HPDE6-E6E7 (cell line): ENCODE results near the gene CHAD.
A peak's percentile ranks its signal among the peaks of the same experiment; 100 is the strongest.
"Not testable (repeated sequence)": the region's sequence is repeated elsewhere in the genome, so short reads cannot be mapped to it uniquely, and the experiment has no call there.

Source experiments
- DNase-seq: peaks from one replicate; pipeline ENCODE4 v3.0.0; 2011; ENCODE audit warnings: missing footprints; ENCODE audit errors: extremely low spot score

Gene CHAD

DNA sequence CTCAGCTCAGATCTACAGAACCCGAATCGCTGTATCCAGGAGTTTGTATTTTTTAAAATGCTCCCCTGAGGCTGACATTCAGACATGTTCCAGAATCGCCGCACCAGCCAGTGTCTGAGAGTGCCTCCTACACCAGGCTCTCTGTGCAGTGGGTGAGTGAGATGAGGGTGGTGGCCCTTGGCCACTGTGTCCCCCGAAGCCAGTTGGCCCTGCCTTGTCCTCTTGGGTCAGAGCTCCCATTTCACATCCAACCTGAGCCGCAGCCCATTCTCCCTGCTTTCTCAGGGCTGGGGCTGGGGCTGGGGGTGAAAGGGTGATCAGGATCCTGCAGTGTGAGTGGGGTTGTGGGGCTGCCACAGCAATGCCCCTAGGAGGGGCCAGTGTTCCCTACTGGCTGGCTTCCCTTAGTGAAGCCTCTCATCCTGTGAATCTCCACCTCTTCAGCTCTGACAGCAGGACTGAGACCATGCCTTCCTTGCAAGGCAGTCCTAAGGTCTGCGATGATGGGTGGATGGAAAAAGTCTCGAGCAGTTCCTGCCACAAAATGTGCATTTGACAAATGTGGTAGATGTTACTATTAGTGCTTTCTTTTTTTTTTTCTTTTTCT, 26.6 kb upstream of the CHAD start:
- no peak for DNase-seq

DNA sequence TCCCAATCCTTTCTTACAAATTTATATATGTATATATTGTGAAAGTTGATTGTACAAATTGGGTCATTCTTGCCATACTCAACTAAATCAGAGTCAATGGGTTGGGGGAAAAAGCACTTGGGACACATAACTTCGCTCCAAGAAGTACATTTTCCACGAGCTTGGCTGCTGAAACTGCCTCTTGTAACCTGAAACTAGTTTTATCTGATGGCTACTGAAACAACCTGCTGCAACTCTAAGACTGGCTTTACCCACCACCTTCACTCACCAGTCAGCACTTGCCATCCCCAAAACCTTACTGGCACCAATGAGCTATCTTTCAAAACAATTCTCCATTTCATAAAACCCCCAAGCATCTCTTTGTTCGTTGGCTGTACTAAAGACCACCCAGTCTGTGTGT, 25.1 kb upstream of the CHAD start:
- no peak for DNase-seq

DNA sequence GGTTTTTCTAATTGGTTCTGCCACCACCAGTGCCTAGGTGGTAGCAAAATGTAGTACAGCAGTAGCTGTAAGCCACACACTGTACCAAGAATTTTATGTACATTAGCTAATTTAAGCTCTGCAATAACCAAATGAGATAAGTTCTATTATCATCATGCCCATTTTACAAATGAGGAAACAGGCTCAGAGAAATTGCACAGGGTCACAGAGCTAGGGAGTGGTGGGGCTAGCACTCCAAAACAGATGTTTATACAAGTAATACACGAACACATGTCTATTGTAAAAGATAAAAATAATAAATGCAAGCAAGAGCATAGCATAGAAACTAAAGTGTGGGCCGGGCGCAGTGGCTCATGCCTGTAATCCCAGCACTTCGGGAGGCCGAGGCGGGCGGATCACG, 23.5 kb upstream of the CHAD start:
- DNase-seq = no peak

DNA sequence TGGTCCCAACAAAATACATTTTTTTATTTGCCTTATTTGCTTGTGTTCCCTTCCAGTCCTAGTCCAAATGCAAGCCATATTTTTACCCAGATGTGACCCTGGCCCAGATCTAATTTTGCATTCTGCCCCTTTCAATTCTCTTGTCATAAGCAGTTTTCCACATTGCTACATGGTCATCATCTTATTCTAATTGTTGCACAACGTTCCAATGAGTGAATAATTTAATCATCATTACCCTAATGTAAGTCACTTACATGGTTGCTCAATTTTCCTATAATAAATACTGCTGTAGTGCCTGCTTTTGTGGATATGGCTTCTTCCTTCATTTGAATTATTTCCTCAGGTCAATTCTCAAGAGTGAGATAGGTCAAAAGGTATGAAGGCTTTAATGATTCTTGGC, 22.8 kb upstream of the CHAD start:
- no peak for DNase-seq

DNA sequence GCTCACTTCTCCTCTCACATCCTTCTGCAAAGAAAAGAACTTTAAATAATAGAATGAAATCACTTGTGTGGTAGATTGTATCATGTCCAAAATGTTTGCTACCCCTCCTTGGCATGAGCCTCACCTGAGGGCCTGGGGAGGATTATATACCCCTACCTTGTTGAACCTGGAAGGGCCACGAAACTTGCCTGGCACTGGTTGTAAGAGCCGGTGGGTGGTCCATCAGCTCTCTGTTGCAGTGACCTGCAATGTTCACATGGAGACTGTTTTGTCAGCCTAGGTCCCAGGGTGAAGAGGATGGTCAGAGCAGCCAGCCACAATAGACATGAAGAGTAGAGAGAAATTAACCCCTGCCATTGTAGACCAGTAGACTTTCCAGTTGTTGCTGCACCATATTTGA, 20.2 kb upstream of the CHAD start:
- DNase-seq = no peak

DNA sequence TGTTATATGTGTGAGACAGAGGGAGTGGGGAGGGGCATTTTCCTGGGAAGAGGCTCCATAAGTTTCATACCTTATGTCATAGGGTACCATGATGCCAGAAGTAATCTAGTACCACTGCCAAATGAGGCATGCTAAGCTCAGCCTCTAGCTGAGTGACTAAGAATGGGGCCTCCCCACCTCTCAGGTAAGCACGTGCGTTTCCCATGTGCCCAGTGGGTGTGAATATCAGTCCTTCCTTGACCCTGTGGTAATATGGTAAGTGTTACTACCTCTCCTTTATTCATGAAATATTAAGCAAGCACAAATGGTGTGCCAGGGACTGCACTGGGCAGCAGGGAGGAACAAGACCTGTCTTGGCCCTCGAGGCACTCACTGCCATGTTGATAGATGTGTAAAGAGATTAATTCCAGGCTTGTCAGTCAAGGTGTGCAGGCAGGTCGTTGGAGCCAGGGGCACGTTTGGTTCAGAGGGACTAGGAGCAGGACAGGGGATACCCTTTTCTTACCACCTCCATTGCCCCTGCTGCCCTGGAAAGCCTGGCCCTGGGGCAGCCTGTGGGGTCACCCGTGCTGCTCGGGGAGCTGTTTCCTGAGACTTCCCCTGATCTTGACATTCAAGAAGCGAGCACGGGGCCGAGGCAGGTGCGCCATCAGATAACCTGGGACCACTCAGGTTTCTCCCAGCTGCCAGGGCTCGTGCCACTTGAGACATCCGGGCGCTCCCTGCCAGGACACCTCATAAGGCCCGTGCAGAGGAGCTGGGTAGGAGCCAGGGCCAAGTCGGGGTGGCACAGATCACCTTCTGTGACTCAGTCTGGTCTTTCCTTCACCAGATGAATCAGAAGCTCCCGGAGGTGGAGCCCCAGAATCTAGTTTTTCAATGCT, 18.8 kb upstream of the CHAD start:
- peak; percentile 99 for DNase-seq

DNA sequence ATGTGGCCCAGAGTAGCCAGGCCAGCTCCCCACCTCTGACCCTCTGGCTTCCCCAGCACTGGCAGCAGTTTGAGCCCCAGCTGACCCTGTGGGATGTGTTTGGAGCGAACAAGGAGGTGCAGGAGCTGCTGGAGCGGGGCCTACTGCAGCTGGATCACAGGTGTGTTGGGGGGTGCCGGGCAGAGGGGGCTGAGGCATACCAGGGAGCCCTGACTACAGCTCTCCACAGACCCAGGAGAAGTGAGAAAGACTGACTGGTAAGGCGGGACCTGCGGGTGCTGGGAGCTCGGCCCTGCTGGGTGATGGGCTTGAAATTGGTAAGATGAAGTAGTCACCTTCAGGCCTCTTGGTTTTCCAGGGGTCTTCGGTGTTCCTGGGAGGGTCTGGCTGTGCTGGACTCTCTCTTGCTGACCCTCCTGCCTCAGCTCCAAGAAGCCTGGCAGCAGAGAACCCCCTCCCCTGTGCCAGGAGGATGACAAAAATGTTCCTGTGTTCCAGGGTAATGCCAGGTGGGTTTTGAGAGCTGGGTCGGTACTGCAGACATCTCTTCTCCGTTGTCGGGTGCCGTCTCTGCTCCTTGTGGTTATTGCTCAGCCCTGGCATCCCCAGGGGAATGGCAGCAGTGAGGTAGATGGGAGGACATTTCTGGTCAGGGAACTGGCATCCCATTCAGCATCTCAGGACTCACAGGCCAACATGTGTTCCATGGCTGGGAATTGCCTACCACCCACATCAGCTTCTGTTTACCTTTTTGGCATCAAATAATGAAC, 15.9 kb upstream of the CHAD start:
- DNase-seq = no peak

DNA sequence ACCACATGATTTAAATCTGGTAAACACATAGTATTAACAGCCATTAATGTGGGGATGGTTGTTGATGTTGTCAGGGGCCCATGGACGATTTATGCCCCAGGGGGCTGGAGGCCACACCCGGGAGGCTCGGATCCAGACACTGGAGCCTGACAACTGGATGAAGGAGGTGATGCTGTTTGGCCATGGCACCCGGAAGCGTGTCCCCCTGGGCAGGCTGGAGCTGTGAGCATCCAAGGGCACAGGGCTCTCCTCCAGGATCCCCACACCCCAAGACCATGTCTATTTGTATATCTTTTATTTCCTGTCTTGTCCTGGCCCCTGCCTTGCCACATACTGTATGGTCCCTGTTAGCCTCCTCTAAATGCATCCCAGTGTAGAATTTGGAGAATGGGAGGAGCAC, 14.6 kb upstream of the CHAD start:
- no peak for DNase-seq

DNA sequence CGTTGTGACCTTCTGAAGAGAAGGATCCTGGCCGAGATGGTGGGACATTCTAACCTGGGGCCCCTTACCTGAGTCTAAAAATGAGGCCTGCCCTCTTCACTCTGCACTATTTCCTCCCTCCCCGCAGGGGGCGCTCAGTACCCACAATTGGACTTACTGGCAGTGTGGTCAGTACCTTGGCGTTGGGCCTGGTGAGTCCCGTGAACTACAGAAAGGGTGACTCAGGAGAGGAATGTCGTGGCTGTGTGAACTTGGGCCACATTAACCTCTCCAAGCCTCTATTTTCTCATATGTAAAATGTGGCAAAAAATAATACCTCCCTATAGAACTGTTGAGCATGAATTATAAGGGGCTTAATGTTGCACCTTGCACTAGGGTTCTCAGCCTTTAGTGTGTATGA, 13.8 kb upstream of the CHAD start:
- DNase-seq = peak; percentile 76

DNA sequence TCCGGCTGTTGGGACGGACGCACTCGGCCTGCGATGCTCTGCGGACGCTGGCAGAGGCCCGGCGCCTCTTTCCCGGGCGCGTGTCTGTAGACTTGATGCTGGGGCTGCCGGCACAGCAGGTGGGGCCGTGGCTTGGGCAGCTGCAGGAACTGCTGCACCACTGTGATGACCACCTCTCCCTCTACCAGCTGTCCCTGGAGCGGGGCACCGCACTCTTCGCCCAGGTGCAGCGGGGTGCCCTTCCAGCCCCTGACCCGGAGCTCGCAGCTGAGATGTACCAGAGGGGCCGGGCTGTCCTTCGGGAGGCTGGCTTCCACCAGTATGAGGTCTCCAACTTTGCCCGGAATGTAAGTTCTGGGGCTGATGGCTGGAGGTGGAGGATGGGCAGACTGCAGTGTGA, 13.4 kb upstream of the CHAD start:
- no peak for DNase-seq

DNA sequence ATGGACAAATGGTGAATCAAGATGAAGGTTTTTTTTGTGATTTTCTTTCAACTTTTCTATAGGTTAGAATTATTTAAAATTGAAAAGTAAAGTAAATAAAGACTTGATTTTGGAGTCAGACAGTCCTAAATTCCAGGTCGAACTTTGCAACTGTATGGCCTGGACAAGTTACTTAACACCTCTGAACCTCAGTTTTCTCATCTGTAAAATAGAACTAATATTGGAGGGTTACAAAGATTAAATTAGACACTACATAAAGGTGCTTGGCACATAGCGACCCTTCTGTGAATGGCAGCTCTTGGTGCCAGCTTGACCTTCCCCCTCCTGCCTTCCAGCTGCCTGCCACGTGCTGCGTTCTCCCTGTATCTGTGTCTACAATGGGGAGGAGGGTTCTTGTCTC, 13.0 kb upstream of the CHAD start:
- DNase-seq = no peak

DNA sequence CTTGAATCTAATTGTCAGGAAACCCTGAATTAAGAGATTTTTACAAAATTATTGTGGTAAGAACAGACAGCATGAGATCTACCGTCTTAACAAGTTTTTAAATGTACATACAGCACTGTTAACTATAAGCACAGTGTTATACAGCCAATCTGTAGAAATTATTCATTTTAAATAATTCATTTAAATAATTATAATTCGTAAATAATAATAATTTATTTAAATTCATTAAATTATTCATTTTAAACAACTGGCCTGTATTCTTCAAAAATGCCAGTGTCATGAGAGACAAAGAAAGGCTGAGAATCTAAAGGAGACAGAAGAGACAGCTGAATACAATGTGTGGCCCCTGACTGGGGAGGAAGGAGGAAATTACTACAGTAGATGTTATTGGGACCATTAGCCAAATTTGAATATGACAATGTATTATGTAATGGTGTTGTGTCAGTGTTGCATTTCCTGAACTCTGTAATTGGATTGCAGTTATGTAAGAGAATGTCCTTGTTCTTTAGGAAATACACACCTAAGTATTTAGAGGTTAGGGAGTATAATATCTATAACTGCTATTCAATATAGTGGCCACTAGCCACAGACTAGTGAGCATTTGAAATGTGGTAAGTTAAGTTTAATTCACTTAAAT, 12.3 kb upstream of the CHAD start:
- DNase-seq = no peak

DNA sequence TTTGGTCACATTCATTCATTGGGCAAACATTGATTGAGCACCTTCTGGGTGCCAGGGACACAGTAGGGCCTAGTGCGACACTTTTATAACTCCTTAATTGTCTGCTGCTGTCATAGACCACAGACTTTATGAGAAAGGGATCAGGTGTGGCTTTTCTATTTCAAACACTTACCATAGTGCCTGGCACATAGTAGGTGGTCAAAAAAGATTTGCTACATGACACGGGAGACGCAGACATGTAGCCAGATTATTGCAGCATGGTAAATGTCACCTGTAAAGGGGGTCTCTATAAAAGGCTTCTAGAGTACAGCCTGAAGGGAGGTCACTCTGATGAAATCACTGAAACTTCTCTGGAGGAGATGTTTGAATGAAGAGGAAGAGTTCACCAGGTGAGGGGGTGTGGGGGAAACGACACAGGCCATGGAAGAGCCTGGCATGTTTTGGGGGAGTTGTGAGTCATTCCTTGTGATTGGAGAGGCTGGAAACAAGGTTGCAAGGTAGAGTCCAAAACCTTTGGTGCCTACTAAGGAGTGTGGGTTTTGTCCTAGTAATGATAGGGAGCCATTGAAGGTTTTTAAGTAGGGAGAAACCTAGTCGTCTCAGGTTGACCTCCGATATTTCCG, 11.6 kb upstream of the CHAD start:
- DNase-seq = no peak

DNA sequence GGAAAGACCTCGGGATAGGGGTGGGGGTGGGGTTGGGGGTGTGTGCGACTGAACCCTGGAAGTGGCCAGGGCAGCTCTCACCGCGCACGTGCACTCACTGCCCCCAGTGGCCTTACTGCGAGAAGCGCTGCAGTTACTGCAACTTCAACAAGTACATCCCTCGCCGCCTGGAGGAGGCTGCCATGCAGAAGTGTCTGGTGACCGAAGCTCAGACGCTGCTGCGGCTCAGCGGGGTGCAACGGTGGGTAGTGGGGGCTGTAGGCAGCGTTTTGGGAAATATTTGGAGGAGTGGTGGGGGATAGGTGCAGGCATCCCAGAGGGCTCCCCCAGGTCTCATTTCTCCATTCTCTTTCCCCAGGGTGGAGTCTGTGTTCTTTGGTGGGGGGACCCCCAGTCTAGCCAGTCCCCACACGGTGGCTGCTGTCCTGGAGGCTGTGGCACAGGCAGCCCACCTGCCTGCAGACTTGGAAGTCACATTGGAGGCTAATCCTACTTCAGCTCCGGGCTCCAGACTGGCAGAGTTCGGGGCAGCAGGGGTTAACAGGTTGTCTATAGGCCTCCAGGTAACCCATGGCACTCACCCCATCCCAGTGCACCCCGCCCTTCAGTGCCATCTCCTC, 11.0 kb upstream of the CHAD start:
- DNase-seq = peak; percentile 82

DNA sequence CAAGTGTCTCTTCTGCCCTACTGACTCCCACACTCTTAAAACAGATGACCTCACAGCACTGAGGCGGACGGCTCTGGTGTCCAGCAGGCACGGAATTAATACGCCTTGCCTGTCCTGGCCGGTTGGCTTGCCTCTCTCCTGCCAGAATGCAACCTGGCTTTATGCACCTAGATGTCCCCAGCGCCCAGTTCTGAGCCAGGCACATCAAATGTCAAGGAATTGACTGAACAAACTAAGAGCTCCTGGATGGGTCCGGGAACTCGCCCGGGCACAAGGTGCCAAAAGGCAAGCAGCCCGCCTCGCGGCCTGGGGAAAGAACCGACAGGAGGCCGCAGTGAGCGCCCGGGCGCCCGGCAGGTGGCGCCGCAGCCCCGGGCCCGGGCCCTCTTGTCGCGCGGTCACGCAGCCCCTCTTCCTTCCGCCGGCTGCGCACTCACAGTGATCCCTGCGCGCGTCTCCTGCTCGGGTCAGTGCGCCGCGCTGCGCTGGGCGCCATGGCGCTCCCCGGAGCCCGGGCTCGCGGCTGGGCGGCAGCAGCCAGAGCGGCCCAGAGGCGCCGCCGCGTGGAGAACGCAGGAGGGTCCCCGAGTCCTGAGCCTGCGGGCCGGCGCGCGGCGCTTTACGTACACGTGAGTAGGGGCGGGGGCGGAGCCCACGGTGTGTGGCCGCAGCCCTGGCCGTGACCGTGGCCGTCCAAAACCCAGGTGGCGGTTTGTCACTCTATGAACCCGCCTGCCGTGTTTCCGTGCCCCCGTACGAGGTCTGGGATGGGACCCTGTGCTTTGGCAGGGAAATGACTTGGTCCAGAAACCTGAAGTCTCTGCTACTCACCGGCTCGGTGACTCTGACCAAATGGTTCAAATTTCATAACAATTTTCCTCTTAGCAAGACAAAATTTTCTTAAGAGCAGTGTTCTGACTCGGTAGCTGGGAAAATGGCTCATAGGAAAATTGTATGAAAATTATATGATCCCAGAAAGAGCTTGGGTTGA, 10.0 kb upstream of the CHAD start, which contains the start of gene RSAD1:
Gene RSAD1, plus strand, starts transcription at position 470 of the 991 bp plus-strand sequence. Its CDS starts 25 bp downstream, at position 495.
- peak; percentile 67 for DNase-seq

DNA sequence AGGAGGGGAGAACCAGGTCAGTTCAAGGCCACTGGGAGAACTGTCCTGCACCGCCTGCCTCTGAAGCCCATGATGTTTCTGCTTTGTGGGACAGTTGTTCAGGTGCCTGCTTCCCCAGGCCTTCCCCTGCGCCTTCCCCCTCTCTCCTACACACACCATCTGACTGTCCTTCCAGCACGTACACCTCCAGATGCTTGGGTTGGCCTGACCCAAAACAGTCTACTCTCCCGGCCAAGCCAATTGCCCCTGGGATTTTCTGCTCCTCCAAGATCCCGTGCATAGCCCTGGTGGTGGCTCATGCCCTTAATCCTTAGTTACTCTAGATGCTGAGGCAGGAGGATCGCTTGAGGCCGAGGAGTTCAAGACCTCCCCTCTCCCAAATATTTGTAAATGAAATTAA, 9.3 kb upstream of the CHAD start:
- DNase-seq = no peak

DNA sequence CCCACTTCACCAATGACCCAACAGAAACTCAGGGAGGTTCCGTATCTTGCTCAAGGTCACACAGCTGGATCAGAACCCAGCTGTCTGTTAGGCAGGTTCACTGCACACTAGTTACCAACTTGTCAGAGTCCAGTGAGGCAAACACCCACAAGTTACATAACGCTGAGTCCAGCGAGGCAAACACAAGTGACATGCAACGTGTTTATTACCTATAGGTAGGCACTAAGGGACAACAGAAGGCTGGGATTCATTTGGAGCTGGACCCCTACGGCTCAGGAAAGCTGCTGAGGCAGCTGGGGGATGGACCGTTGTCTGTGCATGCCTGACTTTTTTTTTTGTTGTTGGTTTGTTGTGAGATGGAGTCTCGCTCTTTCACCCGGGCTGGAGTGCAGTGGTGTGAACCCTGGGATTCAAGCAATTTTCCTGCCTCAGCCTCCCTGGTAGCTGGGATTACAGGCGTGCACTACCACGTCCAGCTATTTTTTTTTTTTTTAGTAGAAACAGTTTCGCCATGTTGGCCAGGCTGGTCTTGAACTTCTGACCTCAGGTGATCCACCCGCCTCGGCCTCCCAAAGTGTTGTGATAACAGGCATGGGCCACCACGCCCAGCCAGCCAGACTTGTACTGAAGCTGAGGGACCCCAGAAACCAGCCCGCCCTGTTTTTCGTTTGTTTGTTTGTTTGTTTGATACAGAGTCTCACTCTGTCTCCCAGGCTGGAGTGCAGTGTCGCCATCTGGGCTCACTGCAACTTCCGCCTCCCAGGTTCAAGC, 8.1 kb upstream of the CHAD start:
- DNase-seq = no peak

DNA sequence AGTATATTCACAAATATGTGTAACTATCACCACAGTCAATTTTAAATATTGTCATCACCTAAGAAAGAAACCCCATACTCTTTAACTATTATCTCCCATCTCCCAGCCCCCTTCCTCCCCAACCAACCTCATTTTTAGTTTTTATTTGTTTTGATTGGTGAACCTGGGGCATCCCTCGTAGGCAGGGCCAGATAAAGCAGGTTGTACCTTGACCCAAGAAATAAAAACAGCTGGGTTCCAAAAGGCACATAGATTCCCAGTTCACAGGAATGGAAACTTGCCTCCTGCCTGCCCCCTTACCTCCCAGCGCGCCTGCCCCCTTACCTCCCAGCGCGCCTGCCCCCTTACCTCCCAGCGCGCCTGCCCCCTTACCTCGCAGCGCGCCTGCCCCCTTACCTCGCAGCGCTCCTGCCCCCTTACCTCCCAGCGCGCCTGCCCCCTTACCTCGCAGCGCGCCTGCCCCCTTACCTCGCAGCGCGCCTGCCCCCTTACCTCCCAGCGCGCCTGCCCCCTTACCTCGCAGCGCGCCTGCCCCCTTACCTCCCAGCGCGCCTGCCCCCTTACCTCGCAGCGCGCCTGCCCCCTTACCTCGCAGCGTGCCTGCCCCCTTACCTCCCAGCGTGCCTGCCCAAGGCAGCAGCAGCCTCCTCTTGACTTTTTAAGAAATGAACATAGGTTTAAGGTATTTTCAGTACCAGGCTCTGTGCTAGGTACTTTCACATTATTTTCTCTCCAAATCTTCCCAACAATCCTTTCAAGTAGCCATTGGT, 7.3 kb upstream of the CHAD start:
- DNase-seq = not testable (repeated sequence)
